Lower lobe of right lung (tissue), 2 donors: ENCODE measurements around the gene ATL2. TPM values are rescaled to one million over a fixed set of nuclear protein-coding genes. Genes with fewer than 3 reads are reported as not detected.

Experiments
- ATAC-seq, 2 donors: fragments of 200-7000 bp; cut with Tn5 transposase; one replicate each; pipeline ENCODE4 v1.9.1; 2020 to 2022; ENCODE audit warnings: mild to moderate bottlenecking in 2 of 2, moderate library complexity in 2 of 2
- DNase-seq: peaks from one replicate; pipeline ENCODE4 v3.0.0-alpha.2; 2020
- H3K27ac ChIP-seq: fragments of 200-600 bp; one replicate; pipeline ENCODE4 v1.8.0; 2022
- H3K27me3 ChIP-seq: fragments of 200-600 bp; one replicate; pipeline ENCODE4 v1.8.0; 2022; ENCODE audit warnings: low read depth
- H3K36me3 ChIP-seq: fragments of 200-600 bp; one replicate; pipeline ENCODE4 v1.8.0; 2022; ENCODE audit warnings: mild to moderate bottlenecking
- H3K4me1 ChIP-seq: fragments of 200-600 bp; one replicate; pipeline ENCODE4 v1.8.0; 2022
- H3K4me3 ChIP-seq: fragments of 200-600 bp; one replicate; pipeline ENCODE4 v1.8.0; 2022; ENCODE audit warnings: mild to moderate bottlenecking
- H3K9me3 ChIP-seq: fragments of 200-600 bp; one replicate; pipeline ENCODE4 v1.8.0; 2022
- intact Hi-C: fragments of 100-400 bp; cut with DNase I; formaldehyde crosslinking; loops from one replicate; pipeline ENCODE4 v1.11.0; 2022
- total RNA-seq: library from RNA; stranded (reverse); fragmentation: NEBNext Ultra II Directional; extraction: Animal tissue kit (Norgen Biotek cat#: 25700); gene quantifications from one replicate; pipeline ENCODE4 v1.2.1, GENCODE V29; 2021
- TF ChIP-seq, protein P1 (sequence below): fragments of 200-600 bp; IDR thresholded peaks from one replicate; pipeline ENCODE4 v1.8.0; 2022; ENCODE audit warnings: antibody characterized with exemption, mild to moderate bottlenecking
- donor health status: DM: no; HTN: yes; CAD: no; lungs with severe emphysema.

The ATL2 gene
- total RNA-seq, 1 donor from 2014 or later = 62.6 TPM

DNA sequence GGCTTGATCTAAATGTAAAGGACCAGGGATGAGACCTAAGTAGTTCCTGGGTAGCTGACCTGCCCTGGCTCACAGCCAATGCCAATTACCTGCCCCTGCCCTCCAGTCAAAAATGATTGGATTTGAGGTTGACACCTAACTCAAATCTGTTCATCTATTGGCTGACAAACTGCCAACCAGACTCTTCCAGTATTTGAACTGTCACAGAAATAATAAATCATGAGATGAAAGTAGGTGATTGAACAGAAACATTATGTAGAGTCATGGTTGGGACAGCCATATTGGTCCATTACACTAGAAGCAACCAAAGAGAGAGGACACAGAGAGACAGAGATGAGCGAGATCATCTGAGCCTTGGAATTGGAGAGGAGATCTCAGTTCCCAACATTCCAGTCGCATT, 109.1 kb downstream of the ATL2 start:
- Histone ChIP-seq H3K27ac (no peak overlapping the region), H3K36me3 (no peaks in the 10 kb centered on the region), H3K4me1 (no peaks in the 10 kb centered on the region), H3K9me3 (no peaks in the 10 kb centered on the region), H3K4me3 (no peak overlapping the region), H3K27me3 (no peaks in the 10 kb centered on the region)
- intact Hi-C loops = no loop called here
- ATAC-seq (no peak), DNase-seq (no peak)
- TF ChIP-seq, protein P1, sequence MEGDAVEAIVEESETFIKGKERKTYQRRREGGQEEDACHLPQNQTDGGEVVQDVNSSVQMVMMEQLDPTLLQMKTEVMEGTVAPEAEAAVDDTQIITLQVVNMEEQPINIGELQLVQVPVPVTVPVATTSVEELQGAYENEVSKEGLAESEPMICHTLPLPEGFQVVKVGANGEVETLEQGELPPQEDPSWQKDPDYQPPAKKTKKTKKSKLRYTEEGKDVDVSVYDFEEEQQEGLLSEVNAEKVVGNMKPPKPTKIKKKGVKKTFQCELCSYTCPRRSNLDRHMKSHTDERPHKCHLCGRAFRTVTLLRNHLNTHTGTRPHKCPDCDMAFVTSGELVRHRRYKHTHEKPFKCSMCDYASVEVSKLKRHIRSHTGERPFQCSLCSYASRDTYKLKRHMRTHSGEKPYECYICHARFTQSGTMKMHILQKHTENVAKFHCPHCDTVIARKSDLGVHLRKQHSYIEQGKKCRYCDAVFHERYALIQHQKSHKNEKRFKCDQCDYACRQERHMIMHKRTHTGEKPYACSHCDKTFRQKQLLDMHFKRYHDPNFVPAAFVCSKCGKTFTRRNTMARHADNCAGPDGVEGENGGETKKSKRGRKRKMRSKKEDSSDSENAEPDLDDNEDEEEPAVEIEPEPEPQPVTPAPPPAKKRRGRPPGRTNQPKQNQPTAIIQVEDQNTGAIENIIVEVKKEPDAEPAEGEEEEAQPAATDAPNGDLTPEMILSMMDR = no peak

DNA sequence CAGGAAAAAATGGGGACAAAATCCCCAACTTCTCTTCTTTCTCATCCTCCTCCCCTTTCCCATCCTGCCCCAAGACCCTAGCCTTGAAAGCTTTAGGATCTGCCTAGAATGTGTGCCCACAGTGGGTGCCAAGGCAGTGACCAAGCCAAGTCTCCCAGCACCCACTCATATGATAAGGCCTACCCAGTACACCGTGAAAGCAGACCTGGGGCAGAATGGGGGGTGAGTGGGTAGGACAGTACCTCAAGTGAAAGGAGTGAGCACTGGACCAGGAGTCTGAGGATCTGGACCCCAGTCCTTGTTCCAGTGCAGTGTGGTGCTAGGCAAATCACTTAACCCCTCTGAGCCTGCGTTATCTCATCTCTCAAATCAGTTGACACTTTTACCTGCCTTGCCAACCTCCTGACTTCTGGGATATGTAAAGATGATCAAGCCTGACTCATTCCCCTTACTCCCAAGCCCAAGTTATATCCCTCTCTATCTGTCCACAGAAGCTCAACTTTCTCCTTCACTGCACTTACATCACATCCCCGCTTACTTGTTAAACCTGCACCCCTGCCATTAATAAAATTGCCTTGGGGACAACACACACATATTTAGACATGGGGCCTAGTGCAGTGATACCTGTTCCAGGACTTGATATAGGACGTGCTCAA, 109.7 kb downstream of the ATL2 start:
- TF ChIP-seq, protein P1 = no peak
- Histone ChIP-seq H3K27me3 (no peaks in the 10 kb centered on the region), H3K36me3 (no peaks in the 10 kb centered on the region), H3K4me3 (no peak overlapping the region), H3K4me1 (no peaks in the 10 kb centered on the region), H3K9me3 (no peaks in the 10 kb centered on the region), H3K27ac (no peak overlapping the region)
- ATAC-seq = no peak
- DNase-seq = no peak
- intact Hi-C loops = no loop called here

DNA sequence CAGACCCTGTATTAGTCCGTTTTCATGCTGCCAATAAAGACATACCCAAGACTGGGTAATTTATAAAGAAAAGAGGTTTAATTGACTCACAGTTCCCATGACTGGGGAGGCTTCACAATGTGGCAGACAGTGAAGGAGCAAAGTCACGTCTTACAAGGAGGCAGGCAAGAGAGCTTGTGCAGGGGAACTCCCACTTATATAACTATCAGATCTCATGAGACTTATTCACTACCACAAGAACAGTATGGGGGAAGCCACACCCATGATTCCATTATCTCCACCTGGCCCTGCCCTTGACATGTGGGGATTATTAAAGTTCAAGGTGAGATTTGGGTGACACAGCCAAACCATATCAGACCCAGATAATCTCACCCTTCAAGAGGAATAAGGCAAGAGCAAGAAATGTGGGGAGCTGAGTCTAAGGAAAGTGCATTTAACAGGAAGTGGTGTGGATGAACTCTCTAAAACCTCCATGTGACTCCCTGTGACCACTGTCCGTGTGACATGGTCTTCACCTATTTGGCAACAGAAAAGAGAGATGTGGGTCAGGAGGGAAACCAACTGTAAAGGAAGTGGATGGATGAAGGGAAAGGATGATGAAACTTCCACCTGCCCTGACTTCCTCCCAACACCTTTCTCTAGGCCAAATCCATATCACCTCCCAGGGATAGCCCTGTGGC, 110.6 kb downstream of the ATL2 start:
- no peaks in the 10 kb centered on the region for H3K27me3 ChIP-seq
- peak in 1 of 2 donors; percentile 8 for ATAC-seq
- intact Hi-C loops = no loop called here
- TF ChIP-seq, protein P1 = no peak
- DNase-seq = no peak
- no peaks in the 10 kb centered on the region for H3K36me3 ChIP-seq
- no peaks in the 10 kb centered on the region for H3K4me1 ChIP-seq
- no peak overlapping the region for H3K4me3 ChIP-seq
- H3K9me3 ChIP-seq = no peaks in the 10 kb centered on the region
- H3K27ac ChIP-seq = no peak overlapping the region

DNA sequence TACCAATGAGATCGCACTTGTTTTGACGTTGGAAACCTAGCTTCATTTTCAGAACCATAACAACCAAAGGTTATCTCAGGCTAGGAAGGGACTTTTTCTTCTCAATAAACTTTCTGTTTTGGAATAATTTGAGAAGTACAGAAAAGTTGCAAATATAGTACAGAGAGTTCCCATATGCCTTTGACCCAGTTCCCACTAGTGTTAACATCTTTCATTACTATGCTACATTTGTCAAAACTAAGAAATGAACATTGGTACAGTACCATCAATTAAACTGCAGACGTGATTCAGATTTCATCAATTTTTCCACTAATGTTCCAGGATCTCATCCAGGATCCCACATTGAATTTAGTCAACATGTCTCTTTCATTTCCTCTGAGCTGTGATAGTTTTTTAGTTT, 111.6 kb downstream of the ATL2 start:
- TF ChIP-seq, protein P1 = no peak
- Histone ChIP-seq H3K9me3 (no peaks in the 10 kb centered on the region), H3K27me3 (no peaks in the 10 kb centered on the region), H3K36me3 (no peaks in the 10 kb centered on the region), H3K4me1 (no peaks in the 10 kb centered on the region), H3K4me3 (no peak overlapping the region), H3K27ac (no peak overlapping the region)
- intact Hi-C loops = no loop called here
- no peak for DNase-seq
- no peak for ATAC-seq

DNA sequence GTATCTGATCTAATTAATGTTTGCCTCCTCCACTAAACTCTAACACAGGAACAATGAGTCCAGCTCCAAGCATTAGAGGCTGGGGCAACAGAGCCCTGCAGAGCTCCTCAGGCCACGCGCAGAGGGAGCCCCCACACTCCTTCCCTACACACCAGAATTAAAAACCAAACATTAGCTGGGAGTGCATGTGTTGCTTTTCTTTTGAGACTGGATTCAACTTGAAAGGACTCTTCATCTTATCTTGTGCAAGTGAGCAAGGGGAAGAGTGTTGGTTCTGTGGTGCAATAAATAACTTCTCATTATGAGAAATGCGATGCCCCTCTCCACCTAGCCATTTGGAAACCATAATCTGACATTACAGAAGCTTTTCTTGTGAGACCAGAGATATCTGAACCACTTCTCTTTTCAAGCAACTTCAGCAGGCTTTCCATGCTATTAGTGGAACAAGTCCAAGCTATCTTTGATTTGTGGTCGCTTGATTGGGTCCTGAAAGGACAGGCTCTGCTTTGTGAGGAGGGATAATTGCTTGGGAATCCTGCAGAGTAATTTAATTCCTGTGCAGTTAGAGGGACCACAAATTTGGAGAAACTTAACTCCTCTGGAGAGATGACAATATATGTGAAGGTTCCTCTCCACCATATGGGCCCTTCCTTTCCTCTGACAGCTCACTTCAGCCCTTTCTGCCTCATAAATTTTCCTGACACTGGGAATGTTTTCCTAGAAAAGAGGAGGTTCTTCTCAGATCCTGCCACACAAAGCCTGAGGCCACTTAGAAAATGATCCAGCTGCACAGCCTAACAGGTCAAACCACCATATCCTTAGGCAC, 112.5 kb downstream of the ATL2 start:
- Histone ChIP-seq H3K27ac (no peak overlapping the region), H3K9me3 (no peaks in the 10 kb centered on the region), H3K4me1 (no peaks in the 10 kb centered on the region), H3K4me3 (no peak overlapping the region), H3K27me3 (no peaks in the 10 kb centered on the region), H3K36me3 (no peaks in the 10 kb centered on the region)
- intact Hi-C loops = no loop called here
- TF ChIP-seq, protein P1 = no peak
- DNase-seq = no peak
- ATAC-seq = peak; percentile 26 to 33
